MG63 (cell line): ENCODE data around the gene DHX36. TPM values are rescaled to one million over a fixed set of nuclear protein-coding genes. Genes with fewer than 3 reads are reported as not detected.

Experiments
- DNase-seq: peaks from one replicate; pipeline ENCODE4 v3.0.0-alpha.2; 2020
- H3K27me3 ChIP-seq: fragments of 250-450 bp; sonication (Bioruptor Pico); 2 replicates; pipeline ENCODE4 v1.5.1; 2020; ENCODE audit warnings: mild to moderate bottlenecking, moderate library complexity
- H3K36me3 ChIP-seq: fragments of 250-450 bp; sonication (Bioruptor Pico); 2 replicates; pipeline ENCODE4 v1.5.1; 2020; ENCODE audit warnings: mild to moderate bottlenecking, moderate library complexity
- H3K4me3 ChIP-seq: fragments of 250-450 bp; sonication (Bioruptor Pico); 2 replicates; pipeline ENCODE4 v1.5.1; 2020; ENCODE audit warnings: mild to moderate bottlenecking, moderate library complexity
- H3K9me3 ChIP-seq: fragments of 250-450 bp; sonication (Bioruptor Pico); 2 replicates; pipeline ENCODE4 v1.5.1; 2020; ENCODE audit warnings: mild to moderate bottlenecking, moderate library complexity
- total RNA-seq: library from RNA; depleted of rRNA; stranded (reverse); fragments of >200 nt; shearing (Covaris generic); gene quantifications from 2 replicates; pipeline ENCODE4 v1.2.3, GENCODE V29; 2014; ENCODE audit warnings: low replicate concordance; rRNA removed

Gene DHX36
- total RNA-seq = 24.2 and 30.8 TPM in 2 replicates

GRCh38 chr3:154323891-154324738 lies at the start of gene DHX36:
TSS of gene DHX36 (minus strand) at chr3:154324487. CDS start at chr3:154324416, 71 bp downstream.
- Histone ChIP-seq H3K4me3 (peak within 1 kb of the TSS; percentile 94), H3K36me3 (peaks cover 28% of the 10 kb centered on the region), H3K9me3 (no peaks in the 10 kb centered on the region), H3K27me3 (no peaks in the 10 kb centered on the region)
- peak; percentile 90 for DNase-seq

GRCh38 chr3:154367221-154367620 lies 42.9 kb upstream of the DHX36 start:
- H3K27me3 ChIP-seq = no peaks in the 10 kb centered on the region
- H3K4me3 ChIP-seq = no peak overlapping the region
- DNase-seq = no peak
- H3K9me3 ChIP-seq = no peaks in the 10 kb centered on the region
- H3K36me3 ChIP-seq = no peaks in the 10 kb centered on the region

GRCh38 chr3:154364849-154365248 lies 40.6 kb upstream of the DHX36 start:
- H3K9me3 ChIP-seq = no peaks in the 10 kb centered on the region
- no peaks in the 10 kb centered on the region for H3K36me3 ChIP-seq
- no peak overlapping the region for H3K4me3 ChIP-seq
- DNase-seq = no peak
- no peaks in the 10 kb centered on the region for H3K27me3 ChIP-seq

GRCh38 chr3:154361099-154361498 lies 36.8 kb upstream of the DHX36 start:
- no peaks in the 10 kb centered on the region for H3K27me3 ChIP-seq
- H3K4me3 ChIP-seq = no peak overlapping the region
- no peaks in the 10 kb centered on the region for H3K36me3 ChIP-seq
- no peaks in the 10 kb centered on the region for H3K9me3 ChIP-seq
- no peak for DNase-seq

GRCh38 chr3:154356009-154356408 lies 31.7 kb upstream of the DHX36 start:
- no peak overlapping the region for H3K4me3 ChIP-seq
- H3K9me3 ChIP-seq = no peaks in the 10 kb centered on the region
- H3K36me3 ChIP-seq = no peaks in the 10 kb centered on the region
- H3K27me3 ChIP-seq = no peaks in the 10 kb centered on the region; the same call in 1 of the 2 replicates
- no peak for DNase-seq

- no peak for DNase-seq
Observed at GRCh38 chr3:154349223-154349622, 24.9 kb upstream of the DHX36 start.

GRCh38 chr3:154345422-154346122 lies 21.3 kb upstream of the DHX36 start:
- Histone ChIP-seq H3K9me3 (no peaks in the 10 kb centered on the region), H3K27me3 (no peaks in the 10 kb centered on the region; the same call in 1 of the 2 replicates), H3K4me3 (no peak overlapping the region), H3K36me3 (no peaks in the 10 kb centered on the region)
- no peak for DNase-seq

More at GRCh38 chr3:154349223-154349622, 24.9 kb upstream of the DHX36 start:
- H3K4me3 ChIP-seq = no peak overlapping the region
- H3K27me3 ChIP-seq = no peaks in the 10 kb centered on the region; the same call in 1 of the 2 replicates
- H3K36me3 ChIP-seq = no peaks in the 10 kb centered on the region
- H3K9me3 ChIP-seq = no peaks in the 10 kb centered on the region

GRCh38 chr3:154338570-154338969 lies 14.3 kb upstream of the DHX36 start:
- no peak overlapping the region for H3K4me3 ChIP-seq
- no peak for DNase-seq
- H3K36me3 ChIP-seq = no peaks in the 10 kb centered on the region
- peaks cover 10% of the 10 kb centered on the region for H3K27me3 ChIP-seq
- no peaks in the 10 kb centered on the region for H3K9me3 ChIP-seq

- H3K4me3 ChIP-seq = no peak overlapping the region
- H3K9me3 ChIP-seq = no peaks in the 10 kb centered on the region
- H3K27me3 ChIP-seq = peaks cover 16% of the 10 kb centered on the region
- no peak for DNase-seq
- H3K36me3 ChIP-seq = no peaks in the 10 kb centered on the region
Observed at GRCh38 chr3:154338008-154338407, 13.7 kb upstream of the DHX36 start.

GRCh38 chr3:154334973-154335420 lies 10.7 kb upstream of the DHX36 start:
- Histone ChIP-seq H3K27me3 (peaks cover 17% of the 10 kb centered on the region), H3K4me3 (no peak overlapping the region), H3K9me3 (no peaks in the 10 kb centered on the region), H3K36me3 (no peaks in the 10 kb centered on the region)
- no peak for DNase-seq

- no peak for DNase-seq
Observed at GRCh38 chr3:154327871-154328270, 3.6 kb upstream of the DHX36 start.

GRCh38 chr3:154324919-154325318 lies 632 bp upstream of the DHX36 start:
- no peaks in the 10 kb centered on the region for H3K27me3 ChIP-seq
- no peak for DNase-seq
- peaks cover 27% of the 10 kb centered on the region for H3K36me3 ChIP-seq
- H3K9me3 ChIP-seq = no peaks in the 10 kb centered on the region
- peak overlapping the region; percentile 94 for H3K4me3 ChIP-seq

More at GRCh38 chr3:154327871-154328270, 3.6 kb upstream of the DHX36 start:
- Histone ChIP-seq H3K36me3 (peaks cover 1% of the 10 kb centered on the region; the same call in 1 of the 2 replicates), H3K4me3 (no peak overlapping the region), H3K9me3 (no peaks in the 10 kb centered on the region), H3K27me3 (no peaks in the 10 kb centered on the region; the same call in 1 of the 2 replicates)

- Histone ChIP-seq H3K36me3 (peaks cover 61% of the 10 kb centered on the region), H3K9me3 (no peaks in the 10 kb centered on the region), H3K4me3 (no peak overlapping the region), H3K27me3 (no peaks in the 10 kb centered on the region)
- DNase-seq = no peak
Observed at GRCh38 chr3:154316974-154317767, 7.1 kb downstream of the DHX36 start.

- no peaks in the 10 kb centered on the region for H3K9me3 ChIP-seq
- DNase-seq = no peak
- H3K4me3 ChIP-seq = no peak overlapping the region
- peaks cover 66% of the 10 kb centered on the region for H3K36me3 ChIP-seq
- no peaks in the 10 kb centered on the region for H3K27me3 ChIP-seq
Observed at GRCh38 chr3:154314152-154314551, 10.1 kb downstream of the DHX36 start.

GRCh38 chr3:154310840-154311239 lies 13.4 kb downstream of the DHX36 start:
- Histone ChIP-seq H3K36me3 (peaks cover 85% of the 10 kb centered on the region), H3K4me3 (no peak overlapping the region), H3K27me3 (no peaks in the 10 kb centered on the region), H3K9me3 (no peaks in the 10 kb centered on the region)
- no peak for DNase-seq

GRCh38 chr3:154307363-154307762 lies 16.9 kb downstream of the DHX36 start:
- H3K27me3 ChIP-seq = no peaks in the 10 kb centered on the region
- H3K9me3 ChIP-seq = no peaks in the 10 kb centered on the region
- peaks cover 88% of the 10 kb centered on the region for H3K36me3 ChIP-seq
- DNase-seq = no peak
- H3K4me3 ChIP-seq = no peak overlapping the region

GRCh38 chr3:154304936-154305335 lies 19.4 kb downstream of the DHX36 start:
- Histone ChIP-seq H3K9me3 (no peaks in the 10 kb centered on the region), H3K27me3 (no peaks in the 10 kb centered on the region), H3K36me3 (peaks cover 95% of the 10 kb centered on the region), H3K4me3 (no peak overlapping the region)
- no peak for DNase-seq
